Measurements from ENCODE around the gene WDR45B. TPM values are rescaled to one million over a fixed set of nuclear protein-coding genes. Genes with fewer than 3 reads are reported as not detected.

Gene WDR45B
- polyA plus RNA-seq, 3 donors from 2014 or later, result 34.3 to 65.5 (median 48.9) TPM

GRCh38 chr17:82644148-82644547 lies 4.1 kb downstream of the WDR45B start:
- Mint-ChIP-seq H3K4me3 (peak overlapping the region in 1 of 5 donors; percentile 12), H3K36me3 (peaks cover 0 to 9% (median 8%) of the 10 kb centered on the region in 3 donors), H3K4me1 (peaks cover 35 to 49% of the 10 kb centered on the region in 2 donors), H3K27me3 (ENCODE audit: low read depth in 3 of 3) (peaks cover 5 to 12% (median 6%) of the 10 kb centered on the region in 3 donors), H3K9me3 (no peaks in the 10 kb centered on the region), H3K27ac (no peak overlapping the region)
- DNase-seq, result no peak

GRCh38 chr17:82642022-82642421 lies 6.2 kb downstream of the WDR45B start:
- Mint-ChIP-seq H3K4me3 (no peak overlapping the region), H3K4me1 (peaks cover 39 to 58% of the 10 kb centered on the region in 2 donors), H3K36me3 (peaks cover 6 to 19% (median 9%) of the 10 kb centered on the region in 3 donors), H3K9me3 (no peaks in the 10 kb centered on the region), H3K27ac (no peak overlapping the region), H3K27me3 (ENCODE audit: low read depth in 3 of 3) (peaks cover 3 to 6% (median 4%) of the 10 kb centered on the region in 3 donors)
- no peak for DNase-seq

DNA sequence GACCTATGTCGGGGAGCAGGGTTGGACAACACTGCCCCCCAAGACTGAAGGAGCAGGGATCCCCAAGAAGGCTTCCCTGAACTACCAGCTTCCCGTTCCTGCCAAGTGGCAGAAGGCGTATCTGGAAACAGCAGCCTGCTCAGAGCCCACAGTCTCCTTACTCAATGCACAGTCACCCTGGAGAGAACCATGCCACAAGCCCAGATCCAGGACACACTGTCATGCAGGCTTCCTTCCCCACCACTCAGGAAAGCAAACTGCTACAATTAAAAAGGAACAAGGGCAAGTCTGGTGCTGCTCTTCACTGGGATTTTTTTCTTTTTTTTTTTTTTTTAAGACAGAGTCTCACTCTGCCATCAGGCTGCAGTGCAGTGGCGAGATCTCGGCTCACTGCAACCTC lies 8.2 kb downstream of the WDR45B start:
- Mint-ChIP-seq H3K9me3 (peaks cover 0 to 2% (median 0%) of the 10 kb centered on the region in 6 donors), H3K27ac (no peak overlapping the region), H3K4me3 (no peak overlapping the region), H3K27me3 (ENCODE audit: low read depth in 3 of 3) (peaks cover 0 to 2% (median 1%) of the 10 kb centered on the region in 3 donors), H3K4me1 (peaks cover 28 to 51% of the 10 kb centered on the region in 2 donors), H3K36me3 (peaks cover 9 to 29% (median 14%) of the 10 kb centered on the region in 3 donors)
- DNase-seq, result no peak

DNA sequence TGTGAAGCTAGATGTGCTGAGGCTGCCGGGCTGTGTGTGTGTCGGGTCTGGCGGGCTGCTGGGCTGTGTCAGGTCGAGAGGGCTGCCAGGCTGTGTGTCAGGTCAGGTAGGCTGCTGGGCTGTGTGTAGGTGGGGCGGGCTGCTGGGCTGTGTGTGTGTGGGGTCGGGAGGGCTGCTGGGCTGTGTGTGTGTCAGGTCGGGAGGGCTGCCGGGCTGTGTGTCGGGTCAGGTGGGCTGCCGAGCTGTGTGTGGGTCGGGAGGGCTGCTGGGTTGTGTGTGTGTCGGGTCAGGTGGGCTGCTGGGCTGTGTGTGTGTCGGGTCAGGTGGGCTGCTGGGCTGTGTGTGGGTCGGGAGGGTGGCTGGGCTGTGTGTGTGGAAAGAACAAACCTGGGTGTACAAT lies 8.6 kb downstream of the WDR45B start:
- H3K27me3 Mint-ChIP-seq (ENCODE audit: low read depth in 3 of 3), result peaks cover 0 to 2% (median 1%) of the 10 kb centered on the region in 3 donors
- no peak overlapping the region for H3K4me3 Mint-ChIP-seq
- no peak overlapping the region for H3K27ac Mint-ChIP-seq
- peaks cover 28 to 55% of the 10 kb centered on the region in 2 donors for H3K4me1 Mint-ChIP-seq
- H3K36me3 Mint-ChIP-seq, result peaks cover 9 to 29% (median 14%) of the 10 kb centered on the region in 3 donors
- H3K9me3 Mint-ChIP-seq, result peaks cover 0 to 2% (median 0%) of the 10 kb centered on the region in 6 donors
- no peak for DNase-seq

- peaks cover 9 to 24% (median 14%) of the 10 kb centered on the region in 3 donors for H3K36me3 Mint-ChIP-seq
- no peak overlapping the region for H3K4me3 Mint-ChIP-seq
- H3K9me3 Mint-ChIP-seq, result peaks cover 0 to 2% (median 0%) of the 10 kb centered on the region in 6 donors
- H3K4me1 Mint-ChIP-seq, result peaks cover 27 to 56% of the 10 kb centered on the region in 2 donors
- H3K27ac Mint-ChIP-seq, result no peak overlapping the region
- H3K27me3 Mint-ChIP-seq (ENCODE audit: low read depth in 3 of 3), result peaks cover 0 to 2% (median 1%) of the 10 kb centered on the region in 3 donors
- no peak for DNase-seq
Observed at GRCh38 chr17:82638183-82638773, 10.0 kb downstream of the WDR45B start.

GRCh38 chr17:82636626-82637598 lies 11.3 kb downstream of the WDR45B start:
- Mint-ChIP-seq H3K36me3 (peaks cover 3 to 24% (median 14%) of the 10 kb centered on the region in 3 donors), H3K27ac (peak overlapping the region in 3 of 6 donors; percentile 12 to 55 (median 29)), H3K4me3 (no peak overlapping the region), H3K27me3 (ENCODE audit: low read depth in 3 of 3) (peaks cover 0 to 3% (median 1%) of the 10 kb centered on the region in 3 donors), H3K9me3 (peaks cover 0 to 2% (median 0%) of the 10 kb centered on the region in 6 donors), H3K4me1 (peaks cover 30 to 51% of the 10 kb centered on the region in 2 donors)
- no peak for DNase-seq

GRCh38 chr17:82633343-82633742 lies 14.9 kb downstream of the WDR45B start:
- H3K4me3 Mint-ChIP-seq, result no peak overlapping the region
- DNase-seq, result no peak
- H3K27me3 Mint-ChIP-seq (ENCODE audit: low read depth in 3 of 3), result peaks cover 0 to 4% (median 3%) of the 10 kb centered on the region in 3 donors
- peaks cover 0 to 2% (median 0%) of the 10 kb centered on the region in 6 donors for H3K9me3 Mint-ChIP-seq
- peak overlapping the region in 1 of 6 donors; percentile 45 for H3K27ac Mint-ChIP-seq
- peaks cover 15 to 46% of the 10 kb centered on the region in 2 donors for H3K4me1 Mint-ChIP-seq
- H3K36me3 Mint-ChIP-seq, result peaks cover 4 to 28% (median 19%) of the 10 kb centered on the region in 3 donors

DNA sequence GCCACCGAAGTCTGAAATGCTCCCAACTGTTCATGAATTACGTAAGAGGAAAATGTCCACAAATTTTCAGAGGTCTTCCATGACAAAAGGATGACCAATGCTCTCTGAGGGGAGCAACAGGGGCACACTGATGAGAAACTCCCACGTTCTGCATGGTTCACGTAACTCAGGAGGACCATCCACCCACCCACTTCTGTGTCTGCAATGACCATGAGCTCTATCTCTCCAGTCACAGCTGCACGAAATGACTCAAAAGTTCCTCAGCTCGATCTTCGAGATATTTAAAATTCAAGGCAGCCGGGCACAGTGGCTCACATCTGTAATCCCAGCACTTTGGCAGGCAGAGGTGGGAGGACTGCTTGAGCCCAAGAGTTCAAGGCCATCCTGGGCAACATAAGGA lies 15.8 kb downstream of the WDR45B start:
- no peak overlapping the region for H3K27ac Mint-ChIP-seq
- no peak overlapping the region for H3K4me3 Mint-ChIP-seq
- DNase-seq, result no peak
- H3K36me3 Mint-ChIP-seq, result peaks cover 7 to 28% (median 18%) of the 10 kb centered on the region in 3 donors
- peaks cover 0 to 2% (median 0%) of the 10 kb centered on the region in 6 donors for H3K9me3 Mint-ChIP-seq
- H3K27me3 Mint-ChIP-seq (ENCODE audit: low read depth in 3 of 3), result peaks cover 0 to 6% (median 3%) of the 10 kb centered on the region in 3 donors
- H3K4me1 Mint-ChIP-seq, result peaks cover 13 to 42% of the 10 kb centered on the region in 2 donors

- H3K4me3 Mint-ChIP-seq, result no peak overlapping the region
- H3K36me3 Mint-ChIP-seq, result peaks cover 10 to 25% (median 13%) of the 10 kb centered on the region in 3 donors
- peaks cover 0 to 2% (median 0%) of the 10 kb centered on the region in 6 donors for H3K9me3 Mint-ChIP-seq
- no peak overlapping the region for H3K27ac Mint-ChIP-seq
- no peak for DNase-seq
- H3K4me1 Mint-ChIP-seq, result peaks cover 6 to 33% of the 10 kb centered on the region in 2 donors
- H3K27me3 Mint-ChIP-seq (ENCODE audit: low read depth in 3 of 3), result peaks cover 0 to 8% (median 3%) of the 10 kb centered on the region in 3 donors
Observed at GRCh38 chr17:82631544-82631943, 16.7 kb downstream of the WDR45B start.

- peak overlapping the region in 2 of 6 donors; percentile 10 to 39 for H3K27ac Mint-ChIP-seq
- H3K4me1 Mint-ChIP-seq, result peaks cover 6 to 28% of the 10 kb centered on the region in 2 donors
- no peak overlapping the region for H3K4me3 Mint-ChIP-seq
- no peaks in the 10 kb centered on the region for H3K9me3 Mint-ChIP-seq
- H3K36me3 Mint-ChIP-seq, result peaks cover 6 to 25% (median 15%) of the 10 kb centered on the region in 3 donors
- peaks cover 0 to 10% (median 3%) of the 10 kb centered on the region in 3 donors for H3K27me3 Mint-ChIP-seq (ENCODE audit: low read depth in 3 of 3)
- no peak for DNase-seq
Observed at GRCh38 chr17:82630212-82630611, 18.0 kb downstream of the WDR45B start.

DNA sequence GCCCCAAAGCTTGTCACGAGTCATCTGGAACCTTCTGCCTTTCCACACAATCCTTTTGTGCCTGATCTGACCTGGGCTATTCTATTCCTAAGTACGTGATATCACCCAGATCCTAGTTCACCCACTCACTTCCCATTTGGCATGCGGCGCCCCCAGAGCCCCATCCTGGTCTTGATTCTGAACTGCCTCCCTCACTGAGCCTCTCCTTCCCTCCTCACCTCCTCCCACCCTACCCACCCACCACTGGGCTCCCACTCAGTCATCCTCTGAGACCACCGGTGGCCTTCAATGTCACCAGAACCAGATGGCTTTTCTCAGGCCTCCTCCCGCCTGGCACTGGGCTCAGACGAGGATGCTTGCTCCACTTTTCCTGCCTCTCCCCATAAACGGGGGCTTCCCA lies 18.5 kb downstream of the WDR45B start:
- H3K9me3 Mint-ChIP-seq, result no peaks in the 10 kb centered on the region

DNA sequence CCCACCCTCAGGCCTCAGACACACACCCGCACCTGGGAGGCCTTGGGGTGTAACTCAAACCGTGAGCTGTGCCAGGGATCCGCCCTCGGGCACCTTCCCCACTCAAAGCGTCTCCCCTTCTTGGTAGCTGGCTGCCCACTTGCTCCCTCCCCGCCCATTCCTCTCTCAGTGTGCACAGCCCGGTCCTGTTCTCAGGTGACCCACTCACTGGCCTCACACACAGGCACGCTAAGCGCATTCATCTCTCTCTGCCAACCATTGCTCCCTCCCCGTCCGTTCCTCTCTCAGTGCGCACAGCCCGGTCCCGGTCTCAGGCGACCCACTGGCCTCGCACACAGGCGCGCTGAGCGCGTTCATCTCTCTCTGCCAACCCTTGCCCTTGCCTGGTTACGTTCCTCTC lies 20.8 kb downstream of the WDR45B start:
- peak overlapping the region in 2 of 6 donors; percentile 53 for H3K27ac Mint-ChIP-seq
- no peaks in the 10 kb centered on the region for H3K9me3 Mint-ChIP-seq
- H3K36me3 Mint-ChIP-seq, result peaks cover 6 to 39% (median 19%) of the 10 kb centered on the region in 3 donors
- H3K4me1 Mint-ChIP-seq, result peaks cover 1 to 14% of the 10 kb centered on the region in 2 donors
- peaks cover 0 to 9% (median 6%) of the 10 kb centered on the region in 3 donors for H3K27me3 Mint-ChIP-seq (ENCODE audit: low read depth in 3 of 3)
- H3K4me3 Mint-ChIP-seq, result no peak overlapping the region
- no peak for DNase-seq

More for the DNA sequence above, 18.5 kb downstream of the WDR45B start:
- no peak overlapping the region for H3K4me3 Mint-ChIP-seq
- peaks cover 6 to 24% of the 10 kb centered on the region in 2 donors for H3K4me1 Mint-ChIP-seq
- DNase-seq, result no peak
- peaks cover 0 to 10% (median 3%) of the 10 kb centered on the region in 3 donors for H3K27me3 Mint-ChIP-seq (ENCODE audit: low read depth in 3 of 3)
- peak overlapping the region in 2 of 6 donors; percentile 39 for H3K27ac Mint-ChIP-seq
- H3K36me3 Mint-ChIP-seq, result peaks cover 6 to 28% (median 15%) of the 10 kb centered on the region in 3 donors

GRCh38 chr17:82623707-82624106 lies 24.5 kb downstream of the WDR45B start:
- Mint-ChIP-seq H3K4me3 (no peak overlapping the region), H3K9me3 (no peaks in the 10 kb centered on the region), H3K4me1 (peaks cover 0 to 1% of the 10 kb centered on the region in 2 donors), H3K27me3 (ENCODE audit: low read depth in 3 of 3) (peaks cover 0 to 10% (median 4%) of the 10 kb centered on the region in 3 donors), H3K36me3 (peaks cover 6 to 45% (median 25%) of the 10 kb centered on the region in 3 donors), H3K27ac (peak overlapping the region in 1 of 6 donors; percentile 2)
- no peak for DNase-seq

All from immature natural killer cell (primary cell).